Measurements from ENCODE around the gene IGLON5.

Gene IGLON5

GRCh38 chr19:51371186-51371690, 59.8 kb downstream of the IGLON5 start:
- ATAC-seq (replicated peaks) (no peak), DNase-seq (no peak)
- Mint-ChIP-seq H3K36me3 (peaks cover 6 to 19% of the 10 kb centered on the region in 2 donors), H3K27me3 (no peaks in the 10 kb centered on the region), H3K27ac (peak overlapping the region; percentile 63), H3K4me1 (peaks cover 43 to 71% of the 10 kb centered on the region in 2 donors), H3K9me3 (no peaks in the 10 kb centered on the region), H3K4me3 (peak overlapping the region; percentile 7 to 37)

GRCh38 chr19:51372021-51372648, 60.7 kb downstream of the IGLON5 start:
- H3K27me3 Mint-ChIP-seq = no peaks in the 10 kb centered on the region
- peaks cover 46 to 63% of the 10 kb centered on the region in 2 donors for H3K4me1 Mint-ChIP-seq
- DNase-seq = no peak
- ATAC-seq (replicated peaks) = no peak
- H3K36me3 Mint-ChIP-seq = peaks cover 2 to 13% of the 10 kb centered on the region in 2 donors
- H3K9me3 Mint-ChIP-seq = no peaks in the 10 kb centered on the region
- peak overlapping the region; percentile 7 to 37 for H3K4me3 Mint-ChIP-seq
- peak overlapping the region; percentile 82 for H3K27ac Mint-ChIP-seq

GRCh38 chr19:51372649-51373504, 61.4 kb downstream of the IGLON5 start, which contains the start of gene NKG7:
Gene NKG7 (minus strand): TSS chr19:51372654. CDS start chr19:51372535, 119 bp downstream.
- Mint-ChIP-seq H3K36me3 (peaks cover 2 to 13% of the 10 kb centered on the region in 2 donors), H3K27ac (peak within 1 kb of the TSS; percentile 82), H3K4me1 (peaks cover 46 to 63% of the 10 kb centered on the region in 2 donors), H3K9me3 (no peaks in the 10 kb centered on the region), H3K27me3 (no peaks in the 10 kb centered on the region), H3K4me3 (peak within 1 kb of the TSS; percentile 15 to 37)
- DNase-seq (peak; percentile 55), ATAC-seq (replicated peaks) (peak; percentile 61 to 67)

GRCh38 chr19:51375504-51376221, 64.2 kb downstream of the IGLON5 start:
- ATAC-seq (replicated peaks) (peak; percentile 40 to 41), DNase-seq (peak; percentile 28)
- Mint-ChIP-seq H3K9me3 (peaks cover 5% of the 10 kb centered on the region in 2 donors), H3K27ac (peak overlapping the region; percentile 72), H3K27me3 (no peaks in the 10 kb centered on the region), H3K36me3 (peaks cover 2 to 13% of the 10 kb centered on the region in 2 donors), H3K4me3 (peak overlapping the region; percentile 1 to 65), H3K4me1 (peaks cover 36 to 48% of the 10 kb centered on the region in 2 donors)

DNA sequence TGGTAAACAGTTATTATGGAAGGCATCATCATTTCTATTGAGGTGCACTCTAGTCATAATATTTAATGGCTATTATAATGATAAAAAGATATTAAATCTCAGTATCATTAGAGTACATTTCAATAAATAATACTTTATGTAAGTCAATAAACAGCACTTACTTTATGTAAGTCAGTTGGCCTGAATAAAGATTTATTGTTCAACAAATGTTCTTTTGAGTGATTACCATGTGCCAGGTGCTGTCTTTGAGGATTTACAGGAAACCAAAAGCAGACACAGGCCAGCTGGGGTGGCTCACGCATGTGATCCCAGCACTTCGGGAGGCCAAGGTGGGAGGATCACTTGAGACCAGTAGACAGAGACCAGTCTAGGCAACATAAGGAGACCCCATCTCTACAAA, 66.0 kb downstream of the IGLON5 start:
- DNase-seq = no peak
- Mint-ChIP-seq H3K27me3 (no peaks in the 10 kb centered on the region), H3K36me3 (peaks cover 2 to 14% of the 10 kb centered on the region in 2 donors), H3K4me3 (no peak overlapping the region), H3K9me3 (peaks cover 6 to 7% of the 10 kb centered on the region in 2 donors), H3K4me1 (peaks cover 22 to 31% of the 10 kb centered on the region in 2 donors), H3K27ac (no peak overlapping the region)
- no peak for ATAC-seq (replicated peaks)

DNA sequence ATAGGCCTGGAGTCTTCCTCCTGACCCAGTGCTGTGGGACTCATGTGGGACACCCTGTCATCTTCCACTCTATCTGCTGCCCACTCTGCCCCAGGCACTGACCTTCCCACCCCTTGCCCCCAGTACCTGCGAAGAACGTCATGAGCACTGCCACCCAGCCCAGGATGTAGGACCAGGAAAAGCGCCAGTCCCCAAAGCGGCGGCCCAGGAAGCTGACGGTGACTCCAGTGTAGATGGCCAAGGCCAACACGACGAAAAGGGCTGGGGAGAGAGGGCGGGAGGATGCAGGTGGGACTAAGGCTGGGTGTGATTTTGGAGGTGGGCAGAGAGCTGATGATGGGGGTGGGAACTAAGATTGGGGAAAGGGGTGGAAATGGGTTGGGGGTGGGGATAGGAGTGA, 68.9 kb downstream of the IGLON5 start:
- H3K4me3 Mint-ChIP-seq = no peak overlapping the region
- DNase-seq (no peak), ATAC-seq (replicated peaks) (no peak)
- H3K9me3 Mint-ChIP-seq = peaks cover 6 to 7% of the 10 kb centered on the region in 2 donors
- peaks cover 2 to 8% of the 10 kb centered on the region in 2 donors for H3K36me3 Mint-ChIP-seq
- peaks cover 8% of the 10 kb centered on the region in 2 donors for H3K4me1 Mint-ChIP-seq
- H3K27ac Mint-ChIP-seq = no peak overlapping the region
- H3K27me3 Mint-ChIP-seq = no peaks in the 10 kb centered on the region

All from stimulated activated naive B cell treated with anti-CD40 and anti-IgM and Interleukin-4, amounts not matched to agents 10 μg/mL and 1 μg/mL and 100 μg/mL, for 72 hours (primary cell).